GM23338 (cell line): ENCODE results near the gene CCDC102A. TPM values are rescaled to one million over a fixed set of nuclear protein-coding genes. Genes with fewer than 3 reads are reported as not detected.

ENCODE experiments used
- ATAC-seq: fragments of 200-7000 bp; cut with Tn5 transposase; 3 replicates; pipeline ENCODE4 v1.9.1; 2020
- DNase-seq: peaks from one replicate; pipeline ENCODE4 v3.0.0-alpha.2; 2015; ENCODE audit warnings: low spot score
- H2AFZ ChIP-seq: fragments of 200-600 bp; sonication (generic); 2 replicates; pipeline ENCODE4 v1.8.0; 2016; ENCODE audit warnings: antibody characterized with exemption, mild to moderate bottlenecking, moderate library complexity
- H3F3A ChIP-seq: fragments of 200-600 bp; sonication (generic); replicated peaks from 2 replicates; pipeline ENCODE4 v1.8.0; 2017; ENCODE audit warnings: antibody characterized with exemption, mixed run types, low read depth
- H3K27ac ChIP-seq: fragments of 200-600 bp; sonication (generic); 2 replicates; pipeline ENCODE4 v1.6.1; 2016; ENCODE audit warnings: low read depth
- H3K27me3 ChIP-seq: fragments of 200-600 bp; sonication (generic); 2 replicates; pipeline ENCODE4 v1.8.0; 2016; ENCODE audit warnings: mild to moderate bottlenecking, mixed run types, moderate library complexity; ENCODE audit not compliant: insufficient read depth
- H3K36me3 ChIP-seq: fragments of 200-600 bp; sonication (generic); 2 replicates; pipeline ENCODE4 v1.8.0; 2016; ENCODE audit warnings: mild to moderate bottlenecking; ENCODE audit not compliant: insufficient read depth
- H3K4me1 ChIP-seq: fragments of 200-600 bp; sonication (generic); 2 replicates; pipeline ENCODE4 v1.8.0; 2016; ENCODE audit warnings: mild to moderate bottlenecking, moderate library complexity; ENCODE audit not compliant: insufficient read depth
- H3K4me2 ChIP-seq: fragments of 200-600 bp; sonication (generic); 2 replicates; pipeline ENCODE4 v1.7.1; 2017; ENCODE audit warnings: mixed run types
- H3K4me3 ChIP-seq: fragments of 200-600 bp; sonication (generic); 2 replicates; pipeline ENCODE4 v1.6.1; 2016; ENCODE audit warnings: mixed run types
- H3K79me2 ChIP-seq: fragments of 200-600 bp; sonication (generic); replicated peaks from 2 replicates; pipeline ENCODE4 v1.8.0; 2017; ENCODE audit warnings: mild to moderate bottlenecking; ENCODE audit not compliant: insufficient read depth
- H3K9me2 ChIP-seq: fragments of 200-600 bp; sonication (generic); 2 replicates; pipeline ENCODE4 v1.8.0; 2017; ENCODE audit not compliant: insufficient read depth
- H4K20me1 ChIP-seq: fragments of 200-600 bp; sonication (generic); replicated peaks from 2 replicates; pipeline ENCODE4 v1.8.0; 2017; ENCODE audit warnings: mild to moderate bottlenecking; ENCODE audit not compliant: insufficient read depth
- H3K27ac Mint-ChIP-seq: 2 replicates; pipeline ENCODE4 v1.8.0; 2020; ENCODE audit warnings: inconsistent platforms, mild to moderate bottlenecking, moderate library complexity, mixed read lengths
- H3K27me3 Mint-ChIP-seq: 3 replicates; pipeline ENCODE4 v1.8.0; 2022; ENCODE audit warnings: low read depth, mild to moderate bottlenecking, moderate library complexity, mixed read lengths, inconsistent platforms; ENCODE audit not compliant: insufficient read depth, poor library complexity
- H3K36me3 Mint-ChIP-seq: 3 replicates; pipeline ENCODE4 v1.8.0; 2021; ENCODE audit warnings: low read depth, mild to moderate bottlenecking, inconsistent platforms, moderate library complexity, mixed read lengths
- H3K4me1 Mint-ChIP-seq: 3 replicates; pipeline ENCODE4 v1.8.0; 2020; ENCODE audit warnings: mild to moderate bottlenecking, inconsistent platforms, mixed read lengths
- H3K4me3 Mint-ChIP-seq: 3 replicates; pipeline ENCODE4 v1.8.0; 2021; ENCODE audit warnings: moderate library complexity, mild to moderate bottlenecking, inconsistent platforms, mixed read lengths
- H3K9me3 Mint-ChIP-seq: 3 replicates; pipeline ENCODE4 v1.8.0; 2020; ENCODE audit warnings: moderate library complexity, mild to moderate bottlenecking, inconsistent platforms, mixed read lengths
- CREB1 ChIP-seq: fragments of 250-450 bp; sonication (Bioruptor Pico); IDR thresholded peaks from 2 replicates; pipeline ENCODE4 v1.5.0; 2020; ENCODE audit warnings: low read depth, mild to moderate bottlenecking, moderate library complexity
- CTCF ChIP-seq, 2 experiments: fragments of 200-600 bp in 1 of 2; sonication (generic) in 1 of 2; conservative IDR thresholded peaks; 2 replicates each; pipeline versions ENCODE4 v1.5.1 to v1.6.1; 2016 to 2017; ENCODE audit warnings: antibody characterized with exemption in 2 of 2, low read depth in 2 of 2, mild to moderate bottlenecking in 2 of 2, moderate library complexity in 1 of 2
- ETS1 ChIP-seq: IDR thresholded peaks from 2 replicates; pipeline ENCODE4 v1.6.1; 2016; ENCODE audit warnings: antibody characterized with exemption
- EZH2 ChIP-seq: fragments of 200-600 bp; sonication (generic); IDR thresholded peaks from one replicate; pipeline ENCODE4 v1.8.0; 2017; ENCODE audit warnings: antibody characterized with exemption, mild to moderate bottlenecking, low read depth; ENCODE audit not compliant: unreplicated experiment
- EZH2phosphoT487 ChIP-seq: fragments of 200-600 bp; sonication (generic); IDR thresholded peaks from one replicate; pipeline ENCODE4 v1.8.1; 2018; ENCODE audit warnings: antibody characterized with exemption; ENCODE audit not compliant: unreplicated experiment
- JUNB ChIP-seq: IDR thresholded peaks from one replicate; pipeline ENCODE4 v1.6.1; 2016; ENCODE audit warnings: antibody characterized with exemption; ENCODE audit not compliant: unreplicated experiment
- NANOG ChIP-seq: IDR thresholded peaks from 2 replicates; pipeline ENCODE4 v1.6.1; 2016; ENCODE audit warnings: antibody characterized with exemption, borderline replicate concordance
- POLR2AphosphoS5 ChIP-seq: IDR thresholded peaks from 2 replicates; pipeline ENCODE4 v1.6.1; 2016; ENCODE audit warnings: antibody characterized with exemption, low read depth
- REST ChIP-seq: IDR thresholded peaks from one replicate; pipeline ENCODE4 v1.6.1; 2018; ENCODE audit warnings: antibody characterized with exemption; ENCODE audit not compliant: unreplicated experiment
- STAT1 ChIP-seq: IDR thresholded peaks from one replicate; pipeline ENCODE4 v1.6.1; 2016; ENCODE audit warnings: antibody characterized with exemption; ENCODE audit not compliant: unreplicated experiment
- ZNF114 ChIP-seq: fragments of 250-450 bp; sonication (Bioruptor Pico); IDR thresholded peaks from 2 replicates; pipeline ENCODE4 v1.5.0; 2020; ENCODE audit warnings: mild to moderate bottlenecking, moderate library complexity
- ZNF331 ChIP-seq: fragments of 250-450 bp; sonication (Bioruptor Pico); IDR thresholded peaks from 2 replicates; pipeline ENCODE4 v1.5.0; 2020; ENCODE audit warnings: low read depth, mild to moderate bottlenecking, moderate library complexity
- ZNF462 ChIP-seq: fragments of 250-450 bp; sonication (Bioruptor Pico); IDR thresholded peaks from 2 replicates; pipeline ENCODE4 v1.5.0; 2020; ENCODE audit warnings: mild to moderate bottlenecking, moderate library complexity
- polyA plus RNA-seq: library from polyadenylated mRNA; unstranded; fragments of >200 nt; fragmentation: Nextera tagmentation; extraction: Ambion mirVana; gene quantifications from 2 replicates; pipeline ENCODE4 v1.2.1, GENCODE V29; 2016
- total RNA-seq: library from RNA; depleted of rRNA; stranded (reverse); fragments of >200 nt; shearing (Covaris generic); gene quantifications from 2 replicates; pipeline ENCODE4 v1.2.3, GENCODE V29; 2014

Gene CCDC102A
- total and polyA plus RNA-seq, 2 experiments from 2014 or later: 2.0 to 5.2 TPM

GRCh38 chr16:57516773-57517172, 19.6 kb downstream of the CCDC102A start:
- no peaks in the 10 kb centered on the region for H3K9me2 ChIP-seq
- no peaks in the 10 kb centered on the region for H4K20me1 ChIP-seq
- no peaks in the 10 kb centered on the region for H3F3A ChIP-seq
- no peak overlapping the region for H3K4me3 ChIP-seq
- H3K79me2 ChIP-seq: no peaks in the 10 kb centered on the region
- Mint-ChIP-seq H3K9me3 (no peaks in the 10 kb centered on the region; the same call in 2 of the 3 replicates), H3K36me3 (peaks cover 6% of the 10 kb centered on the region; the same call in 1 of the 3 replicates), H3K27me3 (peaks cover 13% of the 10 kb centered on the region), H3K4me3 (no peak overlapping the region), H3K27ac (no peak overlapping the region), H3K4me1 (peaks cover 9% of the 10 kb centered on the region; the same call in 2 of the 3 replicates)
- H3K36me3 ChIP-seq: no peaks in the 10 kb centered on the region
- no peak overlapping the region for H3K4me2 ChIP-seq
- H3K4me1 ChIP-seq: 0 out of 2 replicates have a peak, but pooled peaks cover 4% of the 10 kb centered on the region
- H3K27me3 ChIP-seq: no peaks in the 10 kb centered on the region
- TF ChIP-seq REST: no peak
- TF ChIP-seq CTCF (conservative IDR thresholded peaks at IDR 0.05; ENCODE audit: low read depth in 2 of 2): no peak
- no peak for TF ChIP-seq STAT1
- TF ChIP-seq JUNB: no peak
- no peak for TF ChIP-seq NANOG
- TF ChIP-seq CREB1 (CRISPR knock-in tag): no peak
- TF ChIP-seq ETS1: no peak
- no peak for TF ChIP-seq POLR2AphosphoS5
- no peak for TF ChIP-seq EZH2
- TF ChIP-seq ZNF331 (CRISPR knock-in tag): no peak
- TF ChIP-seq ZNF114: no peak
- TF ChIP-seq ZNF462: no peak
- no peak for TF ChIP-seq EZH2phosphoT487
- H2AFZ ChIP-seq: no peak overlapping the region
- H3K27ac ChIP-seq: no peak overlapping the region
- ATAC-seq (no peak), DNase-seq (no peak)
